GM06990 (cell line): ENCODE measurements around the gene SYNDIG1L.

Experiments used
- DNase-seq: peaks from one replicate; pipeline ENCODE4 v3.0.0-alpha.2; 2011; ENCODE audit not compliant: insufficient read length; ENCODE audit errors: extremely low read depth
- H3K27me3 ChIP-seq: replicated peaks from 2 replicates; pipeline ENCODE4 v1.6.0; 2011; ENCODE audit warnings: low read length; ENCODE audit not compliant: control insufficient read depth, insufficient read depth
- H3K36me3 ChIP-seq: 2 replicates; pipeline ENCODE4 v1.5.1; 2011; ENCODE audit warnings: low read length; ENCODE audit not compliant: control insufficient read depth, insufficient read depth
- H3K4me3 ChIP-seq: replicated peaks from 2 replicates; pipeline ENCODE4 v1.5.1; 2011; ENCODE audit warnings: low read depth, mild to moderate bottlenecking, control low read depth, low read length
- CTCF ChIP-seq: IDR thresholded peaks from 2 replicates; pipeline ENCODE4 v1.5.1; 2011; ENCODE audit warnings: low read length, control low read depth, mild to moderate bottlenecking, inconsistent platforms; ENCODE audit not compliant: insufficient read depth, poor library complexity, severe bottlenecking

Gene SYNDIG1L

GRCh38 chr14:74468513-74468912 is 42.5 kb upstream of the SYNDIG1L start:
- H3K27me3 ChIP-seq: no peaks in the 10 kb centered on the region; the same call in none of the 2 replicates
- no peaks in the 10 kb centered on the region for H3K36me3 ChIP-seq
- no peak overlapping the region for H3K4me3 ChIP-seq
- no peak for TF ChIP-seq CTCF
- no peak for DNase-seq

GRCh38 chr14:74465335-74465734 is 39.3 kb upstream of the SYNDIG1L start:
- DNase-seq: no peak
- TF ChIP-seq CTCF: no peak
- no peaks in the 10 kb centered on the region; the same call in none of the 2 replicates for H3K27me3 ChIP-seq
- H3K4me3 ChIP-seq: no peak overlapping the region
- H3K36me3 ChIP-seq: no peaks in the 10 kb centered on the region

- no peaks in the 10 kb centered on the region for H3K36me3 ChIP-seq
- no peaks in the 10 kb centered on the region; the same call in none of the 2 replicates for H3K27me3 ChIP-seq
- no peak for DNase-seq
- no peak overlapping the region for H3K4me3 ChIP-seq
- TF ChIP-seq CTCF: no peak
Observed at GRCh38 chr14:74464785-74465184, 38.8 kb upstream of the SYNDIG1L start.

- H3K36me3 ChIP-seq: no peaks in the 10 kb centered on the region
- H3K27me3 ChIP-seq: no peaks in the 10 kb centered on the region; the same call in none of the 2 replicates
- H3K4me3 ChIP-seq: no peak overlapping the region
- no peak for TF ChIP-seq CTCF
- DNase-seq: no peak
Observed at GRCh38 chr14:74463697-74464096, 37.7 kb upstream of the SYNDIG1L start.

- no peaks in the 10 kb centered on the region; the same call in none of the 2 replicates for H3K27me3 ChIP-seq
- DNase-seq: no peak
- H3K4me3 ChIP-seq: no peak overlapping the region
- no peaks in the 10 kb centered on the region for H3K36me3 ChIP-seq
- TF ChIP-seq CTCF: no peak
Observed at GRCh38 chr14:74462993-74463392, 37.0 kb upstream of the SYNDIG1L start.

- DNase-seq: no peak
Observed at GRCh38 chr14:74459976-74460375, 34.0 kb upstream of the SYNDIG1L start.

More at GRCh38 chr14:74459976-74460375, 34.0 kb upstream of the SYNDIG1L start:
- H3K36me3 ChIP-seq: no peaks in the 10 kb centered on the region
- no peaks in the 10 kb centered on the region; the same call in 1 of the 2 replicates for H3K27me3 ChIP-seq
- TF ChIP-seq CTCF: no peak
- H3K4me3 ChIP-seq: no peak overlapping the region
